T-helper 2 cell treated with Interferon-gamma antibody and Interleukin-4, amounts not matched to agents 5 μg/mL and 100 μg/mL, for 36 hours (primary cell): ENCODE results near the gene HADH.

Experiments
- DNase-seq: peaks from one replicate; pipeline ENCODE4 v3.0.0; 2021; ENCODE audit warnings: low spot score
- H3K27ac Mint-ChIP-seq: one replicate; pipeline ENCODE4 v1.8.0; 2021; ENCODE audit warnings: mild to moderate bottlenecking, mixed read lengths
- H3K27me3 Mint-ChIP-seq: one replicate; pipeline ENCODE4 v1.8.0; 2021; ENCODE audit warnings: low read depth, mixed read lengths
- H3K36me3 Mint-ChIP-seq: one replicate; pipeline ENCODE4 v1.8.0; 2021; ENCODE audit warnings: low read depth, mixed read lengths
- H3K4me1 Mint-ChIP-seq: one replicate; pipeline ENCODE4 v1.8.0; 2021; ENCODE audit warnings: low read depth, mixed read lengths
- H3K4me3 Mint-ChIP-seq: one replicate; pipeline ENCODE4 v1.8.0; 2022; ENCODE audit warnings: mild to moderate bottlenecking, moderate library complexity, mixed read lengths
- H3K9me3 Mint-ChIP-seq: one replicate; pipeline ENCODE4 v1.8.0; 2021; ENCODE audit warnings: mixed read lengths

Gene HADH

GRCh38 chr4:107978716-107979451 is 10.8 kb upstream of the HADH start:
- Mint-ChIP-seq H3K4me3 (no peak overlapping the region), H3K4me1 (peaks cover 4% of the 10 kb centered on the region), H3K27me3 (no peaks in the 10 kb centered on the region), H3K9me3 (peaks cover 9% of the 10 kb centered on the region), H3K27ac (no peak overlapping the region), H3K36me3 (no peaks in the 10 kb centered on the region)
- no peak for DNase-seq

GRCh38 chr4:107987916-107988762 is 1.6 kb upstream of the HADH start:
- H3K9me3 Mint-ChIP-seq = no peaks in the 10 kb centered on the region
- H3K27me3 Mint-ChIP-seq = no peaks in the 10 kb centered on the region
- H3K4me1 Mint-ChIP-seq = peaks cover 22% of the 10 kb centered on the region
- no peak overlapping the region for H3K27ac Mint-ChIP-seq
- peaks cover 3% of the 10 kb centered on the region for H3K36me3 Mint-ChIP-seq
- H3K4me3 Mint-ChIP-seq = no peak overlapping the region
- no peak for DNase-seq

GRCh38 chr4:107988763-107989035 is 990 bp upstream of the HADH start:
- peaks cover 24% of the 10 kb centered on the region for H3K4me1 Mint-ChIP-seq
- DNase-seq = no peak
- peaks cover 3% of the 10 kb centered on the region for H3K36me3 Mint-ChIP-seq
- H3K27me3 Mint-ChIP-seq = no peaks in the 10 kb centered on the region
- no peak overlapping the region for H3K27ac Mint-ChIP-seq
- no peaks in the 10 kb centered on the region for H3K9me3 Mint-ChIP-seq
- H3K4me3 Mint-ChIP-seq = no peak overlapping the region

- Mint-ChIP-seq H3K27ac (peak overlapping the region; percentile 82), H3K4me1 (peaks cover 26% of the 10 kb centered on the region), H3K36me3 (peaks cover 3% of the 10 kb centered on the region), H3K27me3 (no peaks in the 10 kb centered on the region), H3K9me3 (no peaks in the 10 kb centered on the region), H3K4me3 (peak overlapping the region; percentile 89)
- no peak for DNase-seq
Measured at GRCh38 chr4:107989162-107989536, 540 bp upstream of the HADH start.

GRCh38 chr4:107991945-107992630 is 2.4 kb downstream of the HADH start:
- no peak for DNase-seq
- Mint-ChIP-seq H3K4me3 (peak overlapping the region; percentile 89), H3K27me3 (no peaks in the 10 kb centered on the region), H3K27ac (no peak overlapping the region), H3K4me1 (peaks cover 38% of the 10 kb centered on the region), H3K9me3 (no peaks in the 10 kb centered on the region), H3K36me3 (peaks cover 15% of the 10 kb centered on the region)

- no peak for DNase-seq
- no peak overlapping the region for H3K27ac Mint-ChIP-seq
- H3K9me3 Mint-ChIP-seq = no peaks in the 10 kb centered on the region
- H3K4me1 Mint-ChIP-seq = peaks cover 38% of the 10 kb centered on the region
- H3K36me3 Mint-ChIP-seq = peaks cover 21% of the 10 kb centered on the region
- no peaks in the 10 kb centered on the region for H3K27me3 Mint-ChIP-seq
- H3K4me3 Mint-ChIP-seq = no peak overlapping the region
Measured at GRCh38 chr4:107993969-107994368, 4.3 kb downstream of the HADH start.

- H3K27ac Mint-ChIP-seq = no peak overlapping the region
- no peaks in the 10 kb centered on the region for H3K27me3 Mint-ChIP-seq
- H3K4me1 Mint-ChIP-seq = peaks cover 38% of the 10 kb centered on the region
- H3K9me3 Mint-ChIP-seq = no peaks in the 10 kb centered on the region
- peaks cover 26% of the 10 kb centered on the region for H3K36me3 Mint-ChIP-seq
- DNase-seq = no peak
- H3K4me3 Mint-ChIP-seq = no peak overlapping the region
Measured at GRCh38 chr4:107994894-107995293, 5.2 kb downstream of the HADH start.

GRCh38 chr4:107996949-107997788 is 7.5 kb downstream of the HADH start:
- no peak for DNase-seq
- Mint-ChIP-seq H3K9me3 (no peaks in the 10 kb centered on the region), H3K36me3 (peaks cover 35% of the 10 kb centered on the region), H3K4me3 (no peak overlapping the region), H3K27me3 (no peaks in the 10 kb centered on the region), H3K4me1 (peaks cover 39% of the 10 kb centered on the region), H3K27ac (no peak overlapping the region)

GRCh38 chr4:107997794-107998193 is 8.1 kb downstream of the HADH start:
- H3K27ac Mint-ChIP-seq = no peak overlapping the region
- H3K9me3 Mint-ChIP-seq = no peaks in the 10 kb centered on the region
- peaks cover 35% of the 10 kb centered on the region for H3K4me1 Mint-ChIP-seq

GRCh38 chr4:107999932-108000539 is 10.3 kb downstream of the HADH start:
- peaks cover 37% of the 10 kb centered on the region for H3K36me3 Mint-ChIP-seq
- no peak overlapping the region for H3K4me3 Mint-ChIP-seq
- no peak for DNase-seq
- H3K9me3 Mint-ChIP-seq = no peaks in the 10 kb centered on the region
- H3K27me3 Mint-ChIP-seq = no peaks in the 10 kb centered on the region
- peaks cover 31% of the 10 kb centered on the region for H3K4me1 Mint-ChIP-seq
- no peak overlapping the region for H3K27ac Mint-ChIP-seq

More at GRCh38 chr4:107997794-107998193, 8.1 kb downstream of the HADH start:
- DNase-seq = no peak
- Mint-ChIP-seq H3K4me3 (no peak overlapping the region), H3K27me3 (no peaks in the 10 kb centered on the region), H3K36me3 (peaks cover 37% of the 10 kb centered on the region)

- no peaks in the 10 kb centered on the region for H3K27me3 Mint-ChIP-seq
- no peaks in the 10 kb centered on the region for H3K9me3 Mint-ChIP-seq
- peaks cover 28% of the 10 kb centered on the region for H3K36me3 Mint-ChIP-seq
- peaks cover 30% of the 10 kb centered on the region for H3K4me1 Mint-ChIP-seq
- DNase-seq = no peak
- no peak overlapping the region for H3K27ac Mint-ChIP-seq
- no peak overlapping the region for H3K4me3 Mint-ChIP-seq
Measured at GRCh38 chr4:108001540-108002135, 11.9 kb downstream of the HADH start.

- Mint-ChIP-seq H3K27me3 (no peaks in the 10 kb centered on the region), H3K27ac (no peak overlapping the region), H3K4me3 (no peak overlapping the region), H3K4me1 (peaks cover 26% of the 10 kb centered on the region), H3K36me3 (peaks cover 18% of the 10 kb centered on the region), H3K9me3 (no peaks in the 10 kb centered on the region)
- DNase-seq = no peak
Measured at GRCh38 chr4:108003982-108004515, 14.4 kb downstream of the HADH start.

GRCh38 chr4:108004646-108005045 is 15.0 kb downstream of the HADH start:
- no peaks in the 10 kb centered on the region for H3K27me3 Mint-ChIP-seq
- no peak overlapping the region for H3K27ac Mint-ChIP-seq
- H3K9me3 Mint-ChIP-seq = no peaks in the 10 kb centered on the region
- peaks cover 16% of the 10 kb centered on the region for H3K36me3 Mint-ChIP-seq
- H3K4me1 Mint-ChIP-seq = peaks cover 24% of the 10 kb centered on the region
- no peak overlapping the region for H3K4me3 Mint-ChIP-seq
- no peak for DNase-seq
